GM12878 (cell line): Measurements from ENCODE around the gene SMPDL3A. TPM values are rescaled to one million over a fixed set of nuclear protein-coding genes. Genes with fewer than 3 reads are reported as not detected.

Experiments
- ATAC-seq: fragments of 200-7000 bp; cut with Tn5 transposase; 3 replicates; pipeline ENCODE4 v1.9.1; 2020; ENCODE audit warnings: mild to moderate bottlenecking, moderate library complexity
- BruUV-seq: library from RNA; stranded (reverse); fragments of 400-500 nt; replicated peaks from 2 replicates; lab custom pipeline; 2021; lab: Mats Ljungman, UMichigan
- CTCF ChIA-PET: fragments of 300-600 bp; sonication (Branson Sonifier 250); formaldehyde crosslinking; extraction: SDS; loops from one replicate; lab custom pipeline; 2021; ENCODE audit warnings: inconsistent platforms; lab: Yijun Ruan, JAX
- POLR2A ChIA-PET: fragments of 350-600 bp; formaldehyde crosslinking; extraction: SDS; loops from one replicate; lab custom pipeline; 2021; ENCODE audit warnings: inconsistent platforms; lab: Charles Lee
- RAD21 ChIA-PET: fragments of 300-600 bp; sonication (Branson Sonifier 250); formaldehyde crosslinking; loops from one replicate; lab custom pipeline; 2023; ENCODE audit warnings: antibody characterized with exemption; ENCODE audit not compliant: unreplicated experiment; lab: Charles Lee
- SMC1A ChIA-PET: fragments of 300-600 bp; sonication (Branson Sonifier 250); formaldehyde crosslinking; loops from one replicate; lab custom pipeline; 2023; ENCODE audit not compliant: unreplicated experiment, uncharacterized antibody; lab: Charles Lee
- DNase-seq: peaks from one replicate; pipeline ENCODE4 v3.0.0-alpha.2; 2011; ENCODE audit warnings: low read depth, low spot score
- FAIRE-seq: peaks from 3 replicates; lab custom pipeline; 2011; peaks lifted over from hg19 to GRCh38; lab: Jason Lieb, UNC
- H2AFZ ChIP-seq: 2 replicates; pipeline ENCODE4 v1.6.0; 2011; ENCODE audit warnings: low read depth, low read length, control low read depth; ENCODE audit not compliant: control insufficient read depth
- H3K27ac ChIP-seq: 2 replicates; pipeline ENCODE4 v1.5.1; 2011; ENCODE audit warnings: control low read depth; ENCODE audit not compliant: control insufficient read depth, insufficient read depth
- H3K27me3 ChIP-seq, 2 experiments: replicated peaks in 1 of 2; 2 replicates each; pipeline versions ENCODE4 v1.6.0 to v1.6.1; 2011; ENCODE audit warnings: low read length in 1 of 2; ENCODE audit not compliant: control insufficient read depth in 2 of 2, insufficient read depth in 2 of 2
- H3K36me3 ChIP-seq, 2 experiments: 2 replicates each; pipeline ENCODE4 v1.5.1; 2011; ENCODE audit warnings: low read length in 1 of 2; ENCODE audit not compliant: control insufficient read depth in 2 of 2, insufficient read depth in 2 of 2
- H3K4me1 ChIP-seq: 2 replicates; pipeline ENCODE4 v1.6.1; 2011; ENCODE audit warnings: mild to moderate bottlenecking, low read length, moderate library complexity, mixed read lengths; ENCODE audit not compliant: control insufficient read depth, insufficient read depth
- H3K4me2 ChIP-seq: 2 replicates; pipeline ENCODE4 v1.6.0; 2011; ENCODE audit warnings: control low read depth; ENCODE audit not compliant: control insufficient read depth, insufficient read depth
- H3K4me3 ChIP-seq: fragments of 200-600 bp; sonication (generic); 2 replicates; pipeline ENCODE4 v1.5.1; 2016
- H3K79me2 ChIP-seq: 2 replicates; pipeline ENCODE4 v1.6.0; 2011; ENCODE audit warnings: low read length; ENCODE audit not compliant: control insufficient read depth, insufficient read depth
- H3K9ac ChIP-seq: 2 replicates; pipeline ENCODE4 v1.8.0; 2011; ENCODE audit warnings: low read length, control low read depth, mixed read lengths; ENCODE audit not compliant: control insufficient read depth, insufficient read depth
- H3K9me3 ChIP-seq: replicated peaks from 3 replicates; pipeline ENCODE4 v1.5.1; 2011; ENCODE audit warnings: mild to moderate bottlenecking, low read length; ENCODE audit not compliant: control insufficient read depth, insufficient read depth
- H4K20me1 ChIP-seq: 2 replicates; pipeline ENCODE4 v1.6.0; 2011; ENCODE audit not compliant: control insufficient read depth, insufficient read depth
- ESRRA ChIP-seq: IDR thresholded peaks from 2 replicates; pipeline ENCODE4 v1.6.1; 2012; ENCODE audit warnings: mild to moderate bottlenecking, low read length, improper control_type of control experiment
- GABPA ChIP-seq: IDR thresholded peaks from 2 replicates; pipeline ENCODE4 v1.6.1; 2014; ENCODE audit warnings: antibody characterized with exemption, low read depth, mild to moderate bottlenecking, inconsistent platforms
- GATAD2B ChIP-seq: fragments of 450-650 bp; conservative IDR thresholded peaks from 2 replicates; pipeline ENCODE4 v1.6.1; 2017; ENCODE audit warnings: low read depth, mild to moderate bottlenecking, moderate library complexity
- HCFC1 ChIP-seq: fragments of 150-350 bp; IDR thresholded peaks from 2 replicates; pipeline ENCODE4 v1.6.1; 2014; ENCODE audit warnings: low read length
- KDM1A ChIP-seq: fragments of 200-600 bp; sonication (generic); IDR thresholded peaks from 2 replicates; pipeline ENCODE4 v1.6.1; 2016; ENCODE audit warnings: borderline replicate concordance
- MTA2 ChIP-seq: fragments of 450-650 bp; IDR thresholded peaks from 2 replicates; pipeline ENCODE4 v1.6.1; 2016; ENCODE audit warnings: low read depth, mild to moderate bottlenecking, moderate library complexity
- RCOR1 ChIP-seq: conservative IDR thresholded peaks from 2 replicates; pipeline ENCODE4 v1.6.1; 2012; ENCODE audit warnings: low read depth, low read length, improper control_type of control experiment
- WRNIP1 ChIP-seq: IDR thresholded peaks from 2 replicates; pipeline ENCODE4 v1.6.1; 2011; ENCODE audit warnings: low read depth, low read length, improper control_type of control experiment, borderline replicate concordance
- ZNF592 ChIP-seq: fragments of 450-650 bp; IDR thresholded peaks from 2 replicates; pipeline ENCODE4 v1.6.1; 2017; ENCODE audit warnings: mild to moderate bottlenecking, moderate library complexity
- WGBS: methylation state at CpG from one replicate; pipeline ENCODE4 v1.1.6; 2016; ENCODE audit warnings: low lambda C conversion rate; ENCODE audit not compliant: insufficient replicate concordance, insufficient coverage; ENCODE audit errors: missing lambda C conversion rate; 5-methylcytosine and 5-hydroxymethylcytosine counted together
- in situ Hi-C: fragments of 300-500 bp; cut with MboI; formaldehyde crosslinking; loops from 9 replicates; pipeline ENCODE4 v1.14.3; 2018; ENCODE audit warnings: mixed read lengths
- intact Hi-C: fragments of 100-400 bp; cut with micrococcal nuclease; formaldehyde crosslinking; loops from one replicate; pipeline ENCODE4 v1.14.2; 2022; ENCODE audit not compliant: unreplicated experiment
- polyA plus RNA-seq, 11 experiments: library from polyadenylated mRNA; depleted of rRNA in 4 of 11; unstranded in 6 of 11; stranded (reverse) in 5 of 11; fragments of >200 nt; fragmentation: Nextera tagmentation in 4 of 11; fragmentation: Illumina TruSeq in 1 of 11; extraction: Ambion mirVana in 4 of 11; extraction: Trizol in 1 of 11; gene quantifications; 1 replicate in 1 of 11; 2 replicates in 10 of 11; pipeline versions ENCODE4 v1.2.1 to v1.2.3, GENCODE V29; 2011 to 2016; ENCODE audit warnings: inconsistent platforms in 2 of 11, missing spikeins in 2 of 11, low read depth in 1 of 11
- total RNA-seq, 4 experiments: library from RNA; depleted of rRNA in 3 of 4; stranded (reverse); fragments of >200 nt in 3 of 4; fragmentation: Illumina TruSeq in 1 of 4; extraction: Trizol in 1 of 4; gene quantifications; 2 replicates each; pipeline versions ENCODE4 v1.2.1 to v1.2.3, GENCODE V29; 2013 to 2021
- TF ChIP-seq, protein P1 (sequence below): fragments of 450-650 bp; IDR thresholded peaks from 2 replicates; pipeline ENCODE4 v1.6.1; 2017; ENCODE audit warnings: mild to moderate bottlenecking, moderate library complexity
- TF ChIP-seq, protein P2 (sequence below): IDR thresholded peaks from 2 replicates; pipeline ENCODE4 v1.6.1; 2011; ENCODE audit warnings: borderline replicate concordance, low read depth, mild to moderate bottlenecking, moderate library complexity, low read length; ENCODE audit not compliant: insufficient read depth, poor library complexity, severe bottlenecking

The SMPDL3A gene
- total and polyA plus RNA-seq, 10 of the 15 experiments (the other 5 are each of a cell fraction or from before 2014, with no cell fraction given): 0.05 to 0.91 (median 0.09) TPM; not detected in 3

DNA sequence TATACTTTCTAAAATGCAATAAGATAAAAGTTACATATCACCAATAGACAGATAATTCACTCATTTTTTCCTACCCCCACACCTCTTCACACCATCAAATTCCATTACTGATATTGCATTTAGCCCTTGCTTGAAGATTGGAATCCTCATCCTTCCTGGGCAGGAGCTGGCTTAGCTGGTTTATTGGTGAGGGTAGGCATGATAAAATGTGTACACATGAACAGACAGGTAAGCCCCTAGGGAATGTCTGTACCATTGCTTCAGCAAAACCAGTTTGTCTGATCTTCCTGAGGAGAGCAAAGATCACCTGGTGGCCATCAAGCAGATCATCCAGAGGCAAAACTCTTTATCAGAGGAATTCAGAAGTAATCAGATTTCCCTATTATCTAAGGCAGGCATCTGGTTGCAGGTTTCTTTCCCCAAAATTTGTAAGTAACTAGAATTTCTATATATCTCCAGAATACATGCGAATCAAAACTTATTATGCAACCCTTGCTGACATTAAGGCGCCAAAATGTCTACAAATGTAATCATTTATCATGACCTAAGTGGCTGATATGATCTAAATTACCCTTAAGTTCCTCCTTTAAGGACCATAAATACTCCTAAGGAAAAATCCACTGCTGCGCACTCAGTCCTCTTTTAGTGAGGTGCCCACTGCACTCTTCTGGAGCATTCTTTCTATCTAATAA is 16.2 kb upstream of the SMPDL3A start:
- SMC1A ChIA-PET: interaction anchor here (0.6 to 0.8 kb wide), 2 partner anchors 12 to 27 kb away, joined by 3 read pairs; no protein-coding TSS in a partner anchor
- Histone ChIP-seq H3K27me3 (no peaks in the 10 kb centered on the region), H3K4me2 (no peak overlapping the region), H2AFZ (no peak overlapping the region), H3K4me1 (no peaks in the 10 kb centered on the region), H3K4me3 (no peak overlapping the region), H3K9ac (no peak overlapping the region), H3K9me3 (no peaks in the 10 kb centered on the region), H3K27ac (no peak overlapping the region), H3K79me2 (no peaks in the 10 kb centered on the region), H3K36me3 (no peaks in the 10 kb centered on the region), H4K20me1 (no peaks in the 10 kb centered on the region)
- CTCF ChIA-PET: interaction anchor here (1.3 kb wide), 1 partner anchor 10 kb away, joined by 3 read pairs; no protein-coding TSS in a partner anchor
- BruUV-seq: no TSS peak
- RAD21 ChIA-PET: no interaction called here
- intact Hi-C loops: no loop called here
- WGBS: 42% methylated on average over 3 of the region's 3 CpGs
- TF ChIP-seq, protein P1, sequence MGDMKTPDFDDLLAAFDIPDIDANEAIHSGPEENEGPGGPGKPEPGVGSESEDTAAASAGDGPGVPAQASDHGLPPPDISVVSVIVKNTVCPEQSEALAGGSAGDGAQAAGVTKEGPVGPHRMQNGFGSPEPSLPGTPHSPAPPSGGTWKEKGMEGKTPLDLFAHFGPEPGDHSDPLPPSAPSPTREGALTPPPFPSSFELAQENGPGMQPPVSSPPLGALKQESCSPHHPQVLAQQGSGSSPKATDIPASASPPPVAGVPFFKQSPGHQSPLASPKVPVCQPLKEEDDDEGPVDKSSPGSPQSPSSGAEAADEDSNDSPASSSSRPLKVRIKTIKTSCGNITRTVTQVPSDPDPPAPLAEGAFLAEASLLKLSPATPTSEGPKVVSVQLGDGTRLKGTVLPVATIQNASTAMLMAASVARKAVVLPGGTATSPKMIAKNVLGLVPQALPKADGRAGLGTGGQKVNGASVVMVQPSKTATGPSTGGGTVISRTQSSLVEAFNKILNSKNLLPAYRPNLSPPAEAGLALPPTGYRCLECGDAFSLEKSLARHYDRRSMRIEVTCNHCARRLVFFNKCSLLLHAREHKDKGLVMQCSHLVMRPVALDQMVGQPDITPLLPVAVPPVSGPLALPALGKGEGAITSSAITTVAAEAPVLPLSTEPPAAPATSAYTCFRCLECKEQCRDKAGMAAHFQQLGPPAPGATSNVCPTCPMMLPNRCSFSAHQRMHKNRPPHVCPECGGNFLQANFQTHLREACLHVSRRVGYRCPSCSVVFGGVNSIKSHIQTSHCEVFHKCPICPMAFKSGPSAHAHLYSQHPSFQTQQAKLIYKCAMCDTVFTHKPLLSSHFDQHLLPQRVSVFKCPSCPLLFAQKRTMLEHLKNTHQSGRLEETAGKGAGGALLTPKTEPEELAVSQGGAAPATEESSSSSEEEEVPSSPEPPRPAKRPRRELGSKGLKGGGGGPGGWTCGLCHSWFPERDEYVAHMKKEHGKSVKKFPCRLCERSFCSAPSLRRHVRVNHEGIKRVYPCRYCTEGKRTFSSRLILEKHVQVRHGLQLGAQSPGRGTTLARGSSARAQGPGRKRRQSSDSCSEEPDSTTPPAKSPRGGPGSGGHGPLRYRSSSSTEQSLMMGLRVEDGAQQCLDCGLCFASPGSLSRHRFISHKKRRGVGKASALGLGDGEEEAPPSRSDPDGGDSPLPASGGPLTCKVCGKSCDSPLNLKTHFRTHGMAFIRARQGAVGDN: no peak
- TF ChIP-seq HCFC1 (no peak), GATAD2B (no peak), WRNIP1 (no peak), KDM1A (no peak), RCOR1 (no peak), GABPA (no peak), ZNF592 (no peak), ESRRA (no peak), MTA2 (no peak)
- TF ChIP-seq, protein P2, sequence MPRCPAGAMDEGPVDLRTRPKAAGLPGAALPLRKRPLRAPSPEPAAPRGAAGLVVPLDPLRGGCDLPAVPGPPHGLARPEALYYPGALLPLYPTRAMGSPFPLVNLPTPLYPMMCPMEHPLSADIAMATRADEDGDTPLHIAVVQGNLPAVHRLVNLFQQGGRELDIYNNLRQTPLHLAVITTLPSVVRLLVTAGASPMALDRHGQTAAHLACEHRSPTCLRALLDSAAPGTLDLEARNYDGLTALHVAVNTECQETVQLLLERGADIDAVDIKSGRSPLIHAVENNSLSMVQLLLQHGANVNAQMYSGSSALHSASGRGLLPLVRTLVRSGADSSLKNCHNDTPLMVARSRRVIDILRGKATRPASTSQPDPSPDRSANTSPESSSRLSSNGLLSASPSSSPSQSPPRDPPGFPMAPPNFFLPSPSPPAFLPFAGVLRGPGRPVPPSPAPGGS: no peak
- in situ Hi-C loops: no loop called here
- ATAC-seq: no peak
- no peak for DNase-seq
- no peak for FAIRE-seq
- POLR2A ChIA-PET: no interaction called here
